ENCODE results near the gene AKAP12.
"Not testable (repeated sequence)": the region's sequence is repeated elsewhere in the genome, so short reads cannot be mapped to it uniquely, and the experiment has no call there.

The AKAP12 gene

GRCh38 chr6:151372164-151372563 lies 132.4 kb downstream of the AKAP12 start:
- no peak overlapping the region for H3K9ac ChIP-seq (ENCODE audit: insufficient read length)
- peaks cover 24% of the 10 kb centered on the region for H3K36me3 ChIP-seq (ENCODE audit: insufficient read depth, low read length)
- no peak overlapping the region for H3K27ac ChIP-seq
- no peak for DNase-seq (ENCODE audit: low read depth, low spot score)
- no peaks in the 10 kb centered on the region for H3K9me3 ChIP-seq (ENCODE audit: low read depth, low read length)
- H3K4me3 ChIP-seq: no peak overlapping the region
- TF ChIP-seq FOXP2 (optimal IDR thresholded peaks at IDR 0.05; ENCODE audit: control extremely low read depth, extremely low read length, insufficient read depth): no peak
- TF ChIP-seq POLR2AphosphoS5 (IDR thresholded peaks at IDR 0.05; ENCODE audit: borderline replicate concordance, low read depth, low read length): no peak
- TF ChIP-seq EZH2 (IDR thresholded peaks at IDR 0.05): no peak

- no peak overlapping the region for H3K4me3 ChIP-seq
- no peak for TF ChIP-seq POLR2AphosphoS5 (IDR thresholded peaks at IDR 0.05; ENCODE audit: borderline replicate concordance, low read depth, low read length)
- no peak for TF ChIP-seq FOXP2 (optimal IDR thresholded peaks at IDR 0.05; ENCODE audit: control extremely low read depth, extremely low read length, insufficient read depth)
- no peak for TF ChIP-seq EZH2 (IDR thresholded peaks at IDR 0.05)
- no peak overlapping the region for H3K27ac ChIP-seq
- H3K9me3 ChIP-seq (ENCODE audit: low read depth, low read length): no peaks in the 10 kb centered on the region
- H3K9ac ChIP-seq (ENCODE audit: insufficient read length): no peak overlapping the region
- peaks cover 24% of the 10 kb centered on the region for H3K36me3 ChIP-seq (ENCODE audit: insufficient read depth, low read length)
- DNase-seq (ENCODE audit: low read depth, low spot score): no peak
These were observed 134.4 kb downstream of the AKAP12 start for GRCh38 chr6:151374036-151374683.

- peaks cover 17% of the 10 kb centered on the region for H3K36me3 ChIP-seq (ENCODE audit: insufficient read depth, low read length)
- TF ChIP-seq EZH2 (IDR thresholded peaks at IDR 0.05) (no peak), POLR2AphosphoS5 (IDR thresholded peaks at IDR 0.05; ENCODE audit: borderline replicate concordance, low read depth, low read length) (no peak), FOXP2 (optimal IDR thresholded peaks at IDR 0.05; ENCODE audit: control extremely low read depth, extremely low read length, insufficient read depth) (no peak)
- no peak for DNase-seq (ENCODE audit: low read depth, low spot score)
- H3K9ac ChIP-seq (ENCODE audit: insufficient read length): no peak overlapping the region
- H3K27ac ChIP-seq: no peak overlapping the region
- no peak overlapping the region for H3K4me3 ChIP-seq
- no peaks in the 10 kb centered on the region for H3K9me3 ChIP-seq (ENCODE audit: low read depth, low read length)
These were observed 136.1 kb downstream of the AKAP12 start for GRCh38 chr6:151375833-151376232.

- H3K27ac ChIP-seq: no peak overlapping the region
- H3K9ac ChIP-seq (ENCODE audit: insufficient read length): no peak overlapping the region
- TF ChIP-seq EZH2 (IDR thresholded peaks at IDR 0.05): no peak
- TF ChIP-seq FOXP2 (optimal IDR thresholded peaks at IDR 0.05; ENCODE audit: control extremely low read depth, extremely low read length, insufficient read depth): no peak
- TF ChIP-seq POLR2AphosphoS5 (IDR thresholded peaks at IDR 0.05; ENCODE audit: borderline replicate concordance, low read depth, low read length): no peak
- H3K36me3 ChIP-seq (ENCODE audit: insufficient read depth, low read length): peaks cover 11% of the 10 kb centered on the region
- no peak overlapping the region for H3K4me3 ChIP-seq
- DNase-seq (ENCODE audit: low read depth, low spot score): no peak
- H3K9me3 ChIP-seq (ENCODE audit: low read depth, low read length): no peaks in the 10 kb centered on the region
These were observed 136.7 kb downstream of the AKAP12 start for GRCh38 chr6:151376440-151376839.

GRCh38 chr6:151377095-151377494 lies 137.3 kb downstream of the AKAP12 start:
- H3K27ac ChIP-seq: no peak overlapping the region

GRCh38 chr6:151379933-151380847 lies 140.4 kb downstream of the AKAP12 start:
- H3K27ac ChIP-seq: peak overlapping the region; percentile 7; the same call in 1 of the 2 replicates
- H3K9me3 ChIP-seq (ENCODE audit: low read depth, low read length): no peaks in the 10 kb centered on the region
- TF ChIP-seq FOXP2 (optimal IDR thresholded peaks at IDR 0.05; ENCODE audit: control extremely low read depth, extremely low read length, insufficient read depth): no peak
- no peak for TF ChIP-seq EZH2 (IDR thresholded peaks at IDR 0.05)
- TF ChIP-seq POLR2AphosphoS5 (IDR thresholded peaks at IDR 0.05; ENCODE audit: borderline replicate concordance, low read depth, low read length): no peak
- H3K9ac ChIP-seq (ENCODE audit: insufficient read length): no peak overlapping the region
- no peak for DNase-seq (ENCODE audit: low read depth, low spot score)
- peaks cover 9% of the 10 kb centered on the region for H3K36me3 ChIP-seq (ENCODE audit: insufficient read depth, low read length)
- H3K4me3 ChIP-seq: no peak overlapping the region

More at GRCh38 chr6:151377095-151377494, 137.3 kb downstream of the AKAP12 start:
- no peak overlapping the region for H3K9ac ChIP-seq (ENCODE audit: insufficient read length)
- no peaks in the 10 kb centered on the region for H3K9me3 ChIP-seq (ENCODE audit: low read depth, low read length)
- TF ChIP-seq EZH2 (IDR thresholded peaks at IDR 0.05): no peak
- no peak for TF ChIP-seq FOXP2 (optimal IDR thresholded peaks at IDR 0.05; ENCODE audit: control extremely low read depth, extremely low read length, insufficient read depth)
- TF ChIP-seq POLR2AphosphoS5 (IDR thresholded peaks at IDR 0.05; ENCODE audit: borderline replicate concordance, low read depth, low read length): no peak
- DNase-seq (ENCODE audit: low read depth, low spot score): no peak
- peaks cover 5% of the 10 kb centered on the region for H3K36me3 ChIP-seq (ENCODE audit: insufficient read depth, low read length)
- H3K4me3 ChIP-seq: no peak overlapping the region

- no peak overlapping the region for H3K9ac ChIP-seq (ENCODE audit: insufficient read length)
- no peak for DNase-seq (ENCODE audit: low read depth, low spot score)
- H3K27ac ChIP-seq: no peak overlapping the region
- no peak overlapping the region for H3K4me3 ChIP-seq
- peaks cover 9% of the 10 kb centered on the region for H3K36me3 ChIP-seq (ENCODE audit: insufficient read depth, low read length)
- H3K9me3 ChIP-seq (ENCODE audit: low read depth, low read length): no peaks in the 10 kb centered on the region
- TF ChIP-seq POLR2AphosphoS5 (IDR thresholded peaks at IDR 0.05; ENCODE audit: borderline replicate concordance, low read depth, low read length): no peak
- TF ChIP-seq FOXP2 (optimal IDR thresholded peaks at IDR 0.05; ENCODE audit: control extremely low read depth, extremely low read length, insufficient read depth): no peak
- TF ChIP-seq EZH2 (IDR thresholded peaks at IDR 0.05): no peak
These were observed 141.1 kb downstream of the AKAP12 start for GRCh38 chr6:151380848-151381205.

GRCh38 chr6:151381722-151382121 lies 142.0 kb downstream of the AKAP12 start:
- H3K4me3 ChIP-seq: no peak overlapping the region
- H3K9me3 ChIP-seq (ENCODE audit: low read depth, low read length): no peaks in the 10 kb centered on the region
- no peak overlapping the region for H3K9ac ChIP-seq (ENCODE audit: insufficient read length)
- no peak overlapping the region for H3K27ac ChIP-seq
- H3K36me3 ChIP-seq (ENCODE audit: insufficient read depth, low read length): peaks cover 9% of the 10 kb centered on the region
- DNase-seq (ENCODE audit: low read depth, low spot score): no peak
- TF ChIP-seq POLR2AphosphoS5 (IDR thresholded peaks at IDR 0.05; ENCODE audit: borderline replicate concordance, low read depth, low read length) (no peak), FOXP2 (optimal IDR thresholded peaks at IDR 0.05; ENCODE audit: control extremely low read depth, extremely low read length, insufficient read depth) (no peak), EZH2 (IDR thresholded peaks at IDR 0.05) (no peak)

GRCh38 chr6:151382631-151383030 lies 142.9 kb downstream of the AKAP12 start:
- DNase-seq (ENCODE audit: low read depth, low spot score); H3K9ac ChIP-seq (ENCODE audit: insufficient read length); H3K9me3 ChIP-seq (ENCODE audit: low read depth, low read length); H3K27ac ChIP-seq; H3K4me3 ChIP-seq: not testable (repeated sequence)
- H3K36me3 ChIP-seq (ENCODE audit: insufficient read depth, low read length): peaks cover 17% of the 10 kb centered on the region

All from SK-N-MC (cell line).